GM12891 (cell line): ENCODE results near the gene ADAM10.

Source experiments
- PAX5 ChIP-seq: IDR thresholded peaks from 2 replicates; pipeline ENCODE4 v1.6.1; 2011; ENCODE audit warnings: low read length, moderate library complexity, mild to moderate bottlenecking; ENCODE audit not compliant: insufficient read depth, severe bottlenecking
- POLR2A ChIP-seq: IDR thresholded peaks from 2 replicates; pipeline ENCODE4 v1.6.1; 2011; ENCODE audit warnings: low read depth, low read length, control low read depth
- POLR2AphosphoS5 ChIP-seq: IDR thresholded peaks from 2 replicates; pipeline ENCODE4 v1.6.1; 2011; ENCODE audit warnings: low read depth, low read length, control low read depth
- POU2F2 ChIP-seq: IDR thresholded peaks from 2 replicates; pipeline ENCODE4 v1.6.1; 2011; ENCODE audit warnings: low read depth, mild to moderate bottlenecking, control low read depth, low read length, moderate library complexity
- TAF1 ChIP-seq: IDR thresholded peaks from 2 replicates; pipeline ENCODE4 v1.6.1; 2011; ENCODE audit warnings: low read depth, low read length, control low read depth

- no peak for TF ChIP-seq POLR2A
- TF ChIP-seq TAF1, result no peak
- no peak for TF ChIP-seq POLR2AphosphoS5
- peak; percentile 72 for TF ChIP-seq PAX5
- no peak for TF ChIP-seq POU2F2
These were observed 198.3 kb downstream of the ADAM10 start for GRCh38 chr15:58551084-58551763.
